Smooth muscle cell (in vitro differentiated cells): ENCODE results near the gene SFSWAP. TPM values are rescaled to one million over a fixed set of nuclear protein-coding genes. Genes with fewer than 3 reads are reported as not detected.

Source experiments
- DNase-seq: peaks from one replicate; lab custom pipeline; 2025; ENCODE audit not compliant: unreplicated experiment; lab: John Stamatoyannopoulos, UW
- H2AFZ ChIP-seq: fragments of 200-600 bp; sonication (generic); 2 replicates; pipeline ENCODE4 v1.6.0; 2016; ENCODE audit warnings: antibody characterized with exemption, low read depth, mild to moderate bottlenecking
- H3F3A ChIP-seq: fragments of 200-600 bp; sonication (generic); 2 replicates; pipeline ENCODE4 v1.6.0; 2017; ENCODE audit warnings: antibody characterized with exemption, low read depth
- H3K27ac ChIP-seq: fragments of 200-600 bp; sonication (generic); 2 replicates; pipeline ENCODE4 v1.5.1; 2016; ENCODE audit warnings: low read depth, mild to moderate bottlenecking
- H3K27me3 ChIP-seq: fragments of 200-600 bp; sonication (generic); 2 replicates; pipeline ENCODE4 v1.6.1; 2016; ENCODE audit warnings: low read depth, mild to moderate bottlenecking
- H3K36me3 ChIP-seq: fragments of 200-600 bp; sonication (generic); 2 replicates; pipeline ENCODE4 v1.5.1; 2016; ENCODE audit warnings: low read depth
- H3K4me1 ChIP-seq: fragments of 200-600 bp; sonication (generic); 2 replicates; pipeline ENCODE4 v1.5.1; 2016; ENCODE audit warnings: low read depth
- H3K4me2 ChIP-seq: fragments of 200-600 bp; sonication (generic); 2 replicates; pipeline ENCODE4 v1.6.0; 2016; ENCODE audit warnings: mild to moderate bottlenecking
- H3K4me3 ChIP-seq: fragments of 200-600 bp; sonication (generic); 2 replicates; pipeline ENCODE4 v1.5.1; 2016; ENCODE audit warnings: mild to moderate bottlenecking
- H3K79me2 ChIP-seq: fragments of 200-600 bp; sonication (generic); 2 replicates; pipeline ENCODE4 v1.6.0; 2016; ENCODE audit warnings: low read depth, mild to moderate bottlenecking
- H3K9ac ChIP-seq: fragments of 200-600 bp; sonication (generic); 2 replicates; pipeline ENCODE4 v1.6.0; 2016; ENCODE audit warnings: low read depth
- H3K9me3 ChIP-seq: fragments of 200-600 bp; sonication (generic); replicated peaks from 2 replicates; pipeline ENCODE4 v1.5.1; 2016; ENCODE audit warnings: low read depth
- H4K20me1 ChIP-seq: fragments of 200-600 bp; sonication (generic); 2 replicates; pipeline ENCODE4 v1.6.0; 2016; ENCODE audit warnings: low read depth
- CTCF ChIP-seq: fragments of 200-600 bp; sonication (generic); IDR thresholded peaks from 2 replicates; pipeline ENCODE4 v1.5.1; 2017; ENCODE audit warnings: borderline replicate concordance, mild to moderate bottlenecking, antibody characterized with exemption; ENCODE audit not compliant: insufficient read depth, poor library complexity, severe bottlenecking
- WGBS: methylation state at CpG from one replicate; pipeline ENCODE4 v1.1.7; 2016; ENCODE audit warnings: low lambda C conversion rate; 5-methylcytosine and 5-hydroxymethylcytosine counted together
- polyA plus RNA-seq: library from polyadenylated mRNA; unstranded; fragments of >200 nt; fragmentation: Nextera tagmentation; extraction: Ambion mirVana; gene quantifications from 2 replicates; pipeline ENCODE4 v1.2.1, GENCODE V29; 2016
- total RNA-seq: library from RNA; depleted of rRNA; stranded (reverse); fragments of >200 nt; gene quantifications from 2 replicates; pipeline ENCODE4 v1.2.3, GENCODE V29; 2014

SFSWAP gene
- total and polyA plus RNA-seq, 2 experiments from 2014 or later: 24.1 to 32.3 TPM

GRCh38 chr12:131789638-131790037 is 78.7 kb downstream of the SFSWAP start:
- H3K4me2 ChIP-seq: no peak overlapping the region
- H3K79me2 ChIP-seq: no peaks in the 10 kb centered on the region
- H2AFZ ChIP-seq: no peak overlapping the region
- H3K4me3 ChIP-seq: no peak overlapping the region
- H3K9me3 ChIP-seq: no peaks in the 10 kb centered on the region
- DNase-seq: no peak
- no peak overlapping the region for H3K27ac ChIP-seq
- H3F3A ChIP-seq: no peaks in the 10 kb centered on the region
- 97% methylated on average over 12 of the region's 12 CpGs for WGBS
- no peak for TF ChIP-seq CTCF
- H3K36me3 ChIP-seq: peaks cover 6% of the 10 kb centered on the region
- no peaks in the 10 kb centered on the region for H4K20me1 ChIP-seq
- no peaks in the 10 kb centered on the region for H3K27me3 ChIP-seq
- H3K9ac ChIP-seq: no peak overlapping the region
- H3K4me1 ChIP-seq: peaks cover 10% of the 10 kb centered on the region

GRCh38 chr12:131793243-131794022 is 82.5 kb downstream of the SFSWAP start:
- H3K4me2 ChIP-seq: no peak overlapping the region
- no peak for TF ChIP-seq CTCF
- H3K9ac ChIP-seq: no peak overlapping the region
- WGBS: 58% methylated on average over 19 of the region's 19 CpGs
- H3K9me3 ChIP-seq: no peaks in the 10 kb centered on the region
- no peaks in the 10 kb centered on the region for H4K20me1 ChIP-seq
- H2AFZ ChIP-seq: no peak overlapping the region
- peaks cover 10% of the 10 kb centered on the region for H3K4me1 ChIP-seq
- H3K4me3 ChIP-seq: no peak overlapping the region
- peaks cover 6% of the 10 kb centered on the region for H3K36me3 ChIP-seq
- no peaks in the 10 kb centered on the region for H3F3A ChIP-seq
- H3K27me3 ChIP-seq: no peaks in the 10 kb centered on the region
- DNase-seq: no peak
- H3K79me2 ChIP-seq: no peaks in the 10 kb centered on the region
- H3K27ac ChIP-seq: peak overlapping the region; percentile 50

- 95% methylated on average over 7 of the region's 7 CpGs for WGBS
- DNase-seq: no peak
- Histone ChIP-seq H3K9me3 (no peaks in the 10 kb centered on the region), H3K79me2 (no peaks in the 10 kb centered on the region), H3K9ac (no peak overlapping the region), H3K4me2 (no peak overlapping the region), H3K27ac (peak overlapping the region; percentile 50), H3K4me1 (peaks cover 10% of the 10 kb centered on the region), H3K36me3 (peaks cover 6% of the 10 kb centered on the region), H3K27me3 (no peaks in the 10 kb centered on the region), H3K4me3 (no peak overlapping the region), H3F3A (no peaks in the 10 kb centered on the region), H2AFZ (no peak overlapping the region), H4K20me1 (no peaks in the 10 kb centered on the region)
- no peak for TF ChIP-seq CTCF
Measured at GRCh38 chr12:131794061-131794460, 83.2 kb downstream of the SFSWAP start.

- Histone ChIP-seq H3K27me3 (no peaks in the 10 kb centered on the region), H3K9me3 (no peaks in the 10 kb centered on the region), H3K27ac (no peak overlapping the region), H2AFZ (no peak overlapping the region), H4K20me1 (no peaks in the 10 kb centered on the region), H3F3A (no peaks in the 10 kb centered on the region), H3K4me2 (no peak overlapping the region), H3K79me2 (no peaks in the 10 kb centered on the region), H3K4me3 (no peak overlapping the region), H3K9ac (no peak overlapping the region), H3K4me1 (peaks cover 10% of the 10 kb centered on the region), H3K36me3 (peaks cover 6% of the 10 kb centered on the region)
- WGBS: 96% methylated on average over 10 of the region's 10 CpGs
- no peak for TF ChIP-seq CTCF
- DNase-seq: no peak
Measured at GRCh38 chr12:131794573-131794972, 83.7 kb downstream of the SFSWAP start.
